Measurements from ENCODE around the gene QTRT2. TPM values are rescaled to one million over a fixed set of nuclear protein-coding genes. Genes with fewer than 3 reads are reported as not detected.

QTRT2 gene
- total and polyA plus RNA-seq, 2 experiments from 2014 or later = 32.3 to 66.5 TPM

DNA sequence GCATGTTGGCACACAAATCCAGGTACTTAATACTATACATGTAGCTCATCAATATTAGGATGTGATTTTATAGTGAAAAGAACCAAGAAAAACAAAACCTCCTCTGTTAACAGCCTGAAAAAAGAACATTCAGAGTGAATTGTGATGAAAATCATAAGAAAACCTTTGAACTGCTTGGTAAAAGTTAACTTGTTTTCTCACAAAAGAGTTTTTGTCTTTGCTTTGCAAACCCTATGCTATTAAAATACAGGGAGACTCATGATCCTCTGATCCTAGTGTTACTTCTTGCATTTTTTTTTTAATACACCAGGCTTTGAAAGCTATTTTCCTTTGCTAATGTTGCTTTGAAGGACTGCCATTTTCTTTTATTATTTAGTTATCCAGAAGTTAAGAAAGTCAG lies 23.7 kb downstream of the QTRT2 start (continued):
- TF ChIP-seq, protein P1, sequence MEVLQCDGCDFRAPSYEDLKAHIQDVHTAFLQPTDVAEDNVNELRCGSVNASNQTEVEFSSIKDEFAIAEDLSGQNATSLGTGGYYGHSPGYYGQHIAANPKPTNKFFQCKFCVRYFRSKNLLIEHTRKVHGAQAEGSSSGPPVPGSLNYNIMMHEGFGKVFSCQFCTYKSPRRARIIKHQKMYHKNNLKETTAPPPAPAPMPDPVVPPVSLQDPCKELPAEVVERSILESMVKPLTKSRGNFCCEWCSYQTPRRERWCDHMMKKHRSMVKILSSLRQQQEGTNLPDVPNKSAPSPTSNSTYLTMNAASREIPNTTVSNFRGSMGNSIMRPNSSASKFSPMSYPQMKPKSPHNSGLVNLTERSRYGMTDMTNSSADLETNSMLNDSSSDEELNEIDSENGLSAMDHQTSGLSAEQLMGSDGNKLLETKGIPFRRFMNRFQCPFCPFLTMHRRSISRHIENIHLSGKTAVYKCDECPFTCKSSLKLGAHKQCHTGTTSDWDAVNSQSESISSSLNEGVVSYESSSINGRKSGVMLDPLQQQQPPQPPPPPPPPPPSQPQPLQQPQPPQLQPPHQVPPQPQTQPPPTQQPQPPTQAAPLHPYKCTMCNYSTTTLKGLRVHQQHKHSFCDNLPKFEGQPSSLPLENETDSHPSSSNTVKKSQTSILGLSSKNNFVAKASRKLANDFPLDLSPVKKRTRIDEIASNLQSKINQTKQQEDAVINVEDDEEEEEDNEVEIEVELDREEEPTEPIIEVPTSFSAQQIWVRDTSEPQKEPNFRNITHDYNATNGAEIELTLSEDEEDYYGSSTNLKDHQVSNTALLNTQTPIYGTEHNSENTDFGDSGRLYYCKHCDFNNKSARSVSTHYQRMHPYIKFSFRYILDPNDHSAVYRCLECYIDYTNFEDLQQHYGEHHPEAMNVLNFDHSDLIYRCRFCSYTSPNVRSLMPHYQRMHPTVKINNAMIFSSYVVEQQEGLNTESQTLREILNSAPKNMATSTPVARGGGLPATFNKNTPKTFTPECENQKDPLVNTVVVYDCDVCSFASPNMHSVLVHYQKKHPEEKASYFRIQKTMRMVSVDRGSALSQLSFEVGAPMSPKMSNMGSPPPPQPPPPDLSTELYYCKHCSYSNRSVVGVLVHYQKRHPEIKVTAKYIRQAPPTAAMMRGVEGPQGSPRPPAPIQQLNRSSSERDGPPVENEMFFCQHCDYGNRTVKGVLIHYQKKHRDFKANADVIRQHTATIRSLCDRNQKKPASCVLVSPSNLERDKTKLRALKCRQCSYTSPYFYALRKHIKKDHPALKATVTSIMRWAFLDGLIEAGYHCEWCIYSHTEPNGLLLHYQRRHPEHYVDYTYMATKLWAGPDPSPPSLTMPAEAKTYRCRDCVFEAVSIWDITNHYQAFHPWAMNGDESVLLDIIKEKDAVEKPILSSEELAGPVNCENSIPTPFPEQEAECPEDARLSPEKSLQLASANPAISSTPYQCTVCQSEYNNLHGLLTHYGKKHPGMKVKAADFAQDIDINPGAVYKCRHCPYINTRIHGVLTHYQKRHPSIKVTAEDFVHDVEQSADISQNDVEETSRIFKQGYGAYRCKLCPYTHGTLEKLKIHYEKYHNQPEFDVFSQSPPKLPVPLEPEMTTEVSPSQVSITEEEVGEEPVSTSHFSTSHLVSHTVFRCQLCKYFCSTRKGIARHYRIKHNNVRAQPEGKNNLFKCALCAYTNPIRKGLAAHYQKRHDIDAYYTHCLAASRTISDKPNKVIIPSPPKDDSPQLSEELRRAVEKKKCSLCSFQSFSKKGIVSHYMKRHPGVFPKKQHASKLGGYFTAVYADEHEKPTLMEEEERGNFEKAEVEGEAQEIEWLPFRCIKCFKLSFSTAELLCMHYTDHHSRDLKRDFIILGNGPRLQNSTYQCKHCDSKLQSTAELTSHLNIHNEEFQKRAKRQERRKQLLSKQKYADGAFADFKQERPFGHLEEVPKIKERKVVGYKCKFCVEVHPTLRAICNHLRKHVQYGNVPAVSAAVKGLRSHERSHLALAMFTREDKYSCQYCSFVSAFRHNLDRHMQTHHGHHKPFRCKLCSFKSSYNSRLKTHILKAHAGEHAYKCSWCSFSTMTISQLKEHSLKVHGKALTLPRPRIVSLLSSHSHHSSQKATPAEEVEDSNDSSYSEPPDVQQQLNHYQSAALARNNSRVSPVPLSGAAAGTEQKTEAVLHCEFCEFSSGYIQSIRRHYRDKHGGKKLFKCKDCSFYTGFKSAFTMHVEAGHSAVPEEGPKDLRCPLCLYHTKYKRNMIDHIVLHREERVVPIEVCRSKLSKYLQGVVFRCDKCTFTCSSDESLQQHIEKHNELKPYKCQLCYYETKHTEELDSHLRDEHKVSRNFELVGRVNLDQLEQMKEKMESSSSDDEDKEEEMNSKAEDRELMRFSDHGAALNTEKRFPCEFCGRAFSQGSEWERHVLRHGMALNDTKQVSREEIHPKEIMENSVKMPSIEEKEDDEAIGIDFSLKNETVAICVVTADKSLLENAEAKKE (CRISPR knock-in tag; IDR thresholded peaks at IDR 0.05) = no peak
- TF ChIP-seq ZNF331 (CRISPR knock-in tag; IDR thresholded peaks at IDR 0.05; ENCODE audit: low read depth) (no peak), NANOG (IDR thresholded peaks at IDR 0.05; ENCODE audit: borderline replicate concordance) (no peak), ZNF114 (CRISPR knock-in tag; IDR thresholded peaks at IDR 0.05) (no peak)
- TF ChIP-seq, protein P2, sequence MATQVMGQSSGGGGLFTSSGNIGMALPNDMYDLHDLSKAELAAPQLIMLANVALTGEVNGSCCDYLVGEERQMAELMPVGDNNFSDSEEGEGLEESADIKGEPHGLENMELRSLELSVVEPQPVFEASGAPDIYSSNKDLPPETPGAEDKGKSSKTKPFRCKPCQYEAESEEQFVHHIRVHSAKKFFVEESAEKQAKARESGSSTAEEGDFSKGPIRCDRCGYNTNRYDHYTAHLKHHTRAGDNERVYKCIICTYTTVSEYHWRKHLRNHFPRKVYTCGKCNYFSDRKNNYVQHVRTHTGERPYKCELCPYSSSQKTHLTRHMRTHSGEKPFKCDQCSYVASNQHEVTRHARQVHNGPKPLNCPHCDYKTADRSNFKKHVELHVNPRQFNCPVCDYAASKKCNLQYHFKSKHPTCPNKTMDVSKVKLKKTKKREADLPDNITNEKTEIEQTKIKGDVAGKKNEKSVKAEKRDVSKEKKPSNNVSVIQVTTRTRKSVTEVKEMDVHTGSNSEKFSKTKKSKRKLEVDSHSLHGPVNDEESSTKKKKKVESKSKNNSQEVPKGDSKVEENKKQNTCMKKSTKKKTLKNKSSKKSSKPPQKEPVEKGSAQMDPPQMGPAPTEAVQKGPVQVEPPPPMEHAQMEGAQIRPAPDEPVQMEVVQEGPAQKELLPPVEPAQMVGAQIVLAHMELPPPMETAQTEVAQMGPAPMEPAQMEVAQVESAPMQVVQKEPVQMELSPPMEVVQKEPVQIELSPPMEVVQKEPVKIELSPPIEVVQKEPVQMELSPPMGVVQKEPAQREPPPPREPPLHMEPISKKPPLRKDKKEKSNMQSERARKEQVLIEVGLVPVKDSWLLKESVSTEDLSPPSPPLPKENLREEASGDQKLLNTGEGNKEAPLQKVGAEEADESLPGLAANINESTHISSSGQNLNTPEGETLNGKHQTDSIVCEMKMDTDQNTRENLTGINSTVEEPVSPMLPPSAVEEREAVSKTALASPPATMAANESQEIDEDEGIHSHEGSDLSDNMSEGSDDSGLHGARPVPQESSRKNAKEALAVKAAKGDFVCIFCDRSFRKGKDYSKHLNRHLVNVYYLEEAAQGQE (IDR thresholded peaks at IDR 0.05; ENCODE audit: unreplicated experiment) = no peak

DNA sequence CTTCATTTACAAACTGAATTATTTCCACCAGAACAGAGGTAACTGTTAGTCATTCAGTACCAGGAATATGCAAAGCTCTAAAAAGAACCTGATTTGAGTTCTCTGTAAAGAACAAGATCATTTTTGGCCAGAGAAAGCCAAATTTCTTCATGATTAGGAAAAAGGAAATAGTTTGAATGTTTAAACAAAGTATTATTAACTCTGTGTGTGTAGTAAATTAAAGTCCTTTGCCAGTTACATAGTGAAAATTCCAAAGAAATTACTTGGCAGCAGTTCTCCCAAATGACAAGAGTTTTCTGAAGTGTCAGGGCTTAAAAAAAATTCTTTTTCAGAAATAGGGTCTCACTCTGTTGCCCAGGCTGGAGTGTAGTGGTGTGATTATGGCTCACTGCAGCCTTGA lies 24.5 kb downstream of the QTRT2 start:
- no peaks in the 10 kb centered on the region for H3K4me1 Mint-ChIP-seq
- peaks cover 70% of the 10 kb centered on the region for H3K36me3 ChIP-seq (ENCODE audit: insufficient read depth)
- H3K4me2 ChIP-seq = no peak overlapping the region
- H3K27me3 Mint-ChIP-seq (ENCODE audit: insufficient read depth, low read depth, poor library complexity) = peaks cover 2% of the 10 kb centered on the region
- H3K9me2 ChIP-seq (ENCODE audit: insufficient read depth) = no peaks in the 10 kb centered on the region
- no peaks in the 10 kb centered on the region for H3F3A ChIP-seq (replicated peaks; ENCODE audit: low read depth)
- H3K27ac Mint-ChIP-seq = no peak overlapping the region
- ATAC-seq = no peak
- DNase-seq (ENCODE audit: low spot score) = no peak
- H3K9me3 Mint-ChIP-seq = no peaks in the 10 kb centered on the region
- no peaks in the 10 kb centered on the region for H3K4me1 ChIP-seq (ENCODE audit: insufficient read depth)
- no peaks in the 10 kb centered on the region for H3K27me3 ChIP-seq (ENCODE audit: insufficient read depth)
- peaks cover 6% of the 10 kb centered on the region; the same call in 1 of the 2 replicates for H4K20me1 ChIP-seq (replicated peaks; ENCODE audit: insufficient read depth)
- peaks cover 10% of the 10 kb centered on the region for H3K79me2 ChIP-seq (replicated peaks; ENCODE audit: insufficient read depth)
- H2AFZ ChIP-seq = no peak overlapping the region
- peaks cover 96% of the 10 kb centered on the region for H3K36me3 Mint-ChIP-seq (ENCODE audit: low read depth)
- no peak overlapping the region for H3K4me3 Mint-ChIP-seq
- no peak overlapping the region for H3K4me3 ChIP-seq
- H3K27ac ChIP-seq (ENCODE audit: low read depth) = no peak overlapping the region
- TF ChIP-seq POLR2AphosphoS5 (IDR thresholded peaks at IDR 0.05; ENCODE audit: low read depth) = no peak
- TF ChIP-seq EZH2phosphoT487 (IDR thresholded peaks at IDR 0.05; ENCODE audit: unreplicated experiment) = no peak
- TF ChIP-seq, protein P3, sequence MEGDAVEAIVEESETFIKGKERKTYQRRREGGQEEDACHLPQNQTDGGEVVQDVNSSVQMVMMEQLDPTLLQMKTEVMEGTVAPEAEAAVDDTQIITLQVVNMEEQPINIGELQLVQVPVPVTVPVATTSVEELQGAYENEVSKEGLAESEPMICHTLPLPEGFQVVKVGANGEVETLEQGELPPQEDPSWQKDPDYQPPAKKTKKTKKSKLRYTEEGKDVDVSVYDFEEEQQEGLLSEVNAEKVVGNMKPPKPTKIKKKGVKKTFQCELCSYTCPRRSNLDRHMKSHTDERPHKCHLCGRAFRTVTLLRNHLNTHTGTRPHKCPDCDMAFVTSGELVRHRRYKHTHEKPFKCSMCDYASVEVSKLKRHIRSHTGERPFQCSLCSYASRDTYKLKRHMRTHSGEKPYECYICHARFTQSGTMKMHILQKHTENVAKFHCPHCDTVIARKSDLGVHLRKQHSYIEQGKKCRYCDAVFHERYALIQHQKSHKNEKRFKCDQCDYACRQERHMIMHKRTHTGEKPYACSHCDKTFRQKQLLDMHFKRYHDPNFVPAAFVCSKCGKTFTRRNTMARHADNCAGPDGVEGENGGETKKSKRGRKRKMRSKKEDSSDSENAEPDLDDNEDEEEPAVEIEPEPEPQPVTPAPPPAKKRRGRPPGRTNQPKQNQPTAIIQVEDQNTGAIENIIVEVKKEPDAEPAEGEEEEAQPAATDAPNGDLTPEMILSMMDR (conservative IDR thresholded peaks at IDR 0.05; ENCODE audit: low read depth in 2 of 2) = no peak
- TF ChIP-seq ZNF114 (CRISPR knock-in tag; IDR thresholded peaks at IDR 0.05) = no peak
- TF ChIP-seq JUNB (IDR thresholded peaks at IDR 0.05; ENCODE audit: unreplicated experiment) = no peak
- no peak for TF ChIP-seq STAT1 (IDR thresholded peaks at IDR 0.05; ENCODE audit: unreplicated experiment)
- TF ChIP-seq, protein P2 (IDR thresholded peaks at IDR 0.05; ENCODE audit: unreplicated experiment) = no peak

Data from GM23338 (cell line).